Heart right ventricle (tissue), 16 donors: Measurements from ENCODE around the gene CATSPERB. TPM values are rescaled to one million over a fixed set of nuclear protein-coding genes. Genes with fewer than 3 reads are reported as not detected.
"Not testable (repeated sequence)": the region's sequence is repeated elsewhere in the genome, so short reads cannot be mapped to it uniquely, and the experiment has no call there.

Source experiments
- ATAC-seq, 8 donors: fragments of 200-7000 bp; cut with Tn5 transposase; one replicate each; pipeline ENCODE4 v1.9.1; 2020; ENCODE audit warnings: mild to moderate bottlenecking in 8 of 8, moderate library complexity in 8 of 8, moderate number of reproducible peaks in 1 of 8
- DNase-seq, 2 donors: peaks; one replicate each; pipeline ENCODE4 v3.0.0-alpha.2; 2020
- H3K27ac ChIP-seq, 10 donors: fragments of 200-600 bp; sonication (generic) in 2 of 10; one replicate each; pipeline versions ENCODE4 v1.5.0 to v1.8.0; 2020 to 2022; ENCODE audit warnings: mild to moderate bottlenecking in 3 of 10
- H3K27me3 ChIP-seq, 7 donors: fragments of 200-600 bp; one replicate each; pipeline ENCODE4 v1.8.0; 2021 to 2022; ENCODE audit warnings: mild to moderate bottlenecking in 2 of 7
- H3K36me3 ChIP-seq, 9 donors: fragments of 200-600 bp; sonication (generic) in 1 of 9; one replicate each; pipeline versions ENCODE4 v1.5.0 to v1.8.0; 2020 to 2022; ENCODE audit warnings: mild to moderate bottlenecking in 2 of 9
- H3K4me1 ChIP-seq, 9 donors: fragments of 200-600 bp; sonication (generic) in 1 of 9; one replicate each; pipeline versions ENCODE4 v1.5.0 to v1.8.0; 2020 to 2022; ENCODE audit warnings: mild to moderate bottlenecking in 4 of 9
- H3K4me3 ChIP-seq, 10 donors: fragments of 200-600 bp; sonication (generic) in 2 of 10; one replicate each; pipeline versions ENCODE4 v1.5.0 to v1.8.0; 2020 to 2022; ENCODE audit warnings: mild to moderate bottlenecking in 7 of 10, moderate library complexity in 2 of 10
- H3K9me3 ChIP-seq, 11 donors: fragments of 200-600 bp in 10 of 11; sonication (generic) in 2 of 11; one replicate each; pipeline versions ENCODE4 v1.5.0 to v1.8.0; 2013 to 2022; ENCODE audit warnings: mild to moderate bottlenecking in 2 of 11, control low read depth in 1 of 11, moderate library complexity in 1 of 11
- WGBS, 2 donors: extraction: QIAGEN DNeasy Blood & Tissue Kit; methylation state at CpG; one replicate each; pipeline ENCODE4 v1.1.7; 2013; ENCODE audit warnings: inconsistent platforms in 1 of 2; 5-methylcytosine and 5-hydroxymethylcytosine counted together
- intact Hi-C, 10 donors: fragments of 100-400 bp; cut with DNase I; formaldehyde crosslinking; loops; one replicate each; pipeline versions ENCODE4 v1.11.1 to v1.14.2; 2022
- polyA plus RNA-seq, 2 donors: library from polyadenylated mRNA; stranded (reverse); fragments of 200-250 nt; gene quantifications; one replicate each; pipeline ENCODE4 v1.2.3, GENCODE V29; 2013
- total RNA-seq, 10 donors: library from RNA; stranded (reverse); fragmentation: NEBNext Ultra II Directional in 3 of 10; extraction: Animal tissue kit (Norgen Biotek cat#: 25700) in 3 of 10; gene quantifications; one replicate each; pipeline versions ENCODE4 v1.2.1 to v1.2.4, GENCODE V29; 2021 to 2023
- TF ChIP-seq, protein P1 (sequence below), 9 donors: fragments of 200-600 bp; sonication (generic) in 2 of 9; IDR thresholded peaks; one replicate each; pipeline versions ENCODE4 v1.5.0 to v1.8.0; 2021 to 2022; ENCODE audit warnings: antibody characterized with exemption in 9 of 9, mild to moderate bottlenecking in 5 of 9, moderate library complexity in 1 of 9
- donor health status: Arrhythmogenic right ventricular cardiomyopathy.
- donor health status: ischemic (EF 13 %, LVEDD 7.1; RV severe dilation, severe dysfunction).
- donor health status: healthy with polysubstance abuse.
- donor health status: DM: no; HTN: yes; CAD: no.
- donor health status: DM: no; HTN: no; CAD: no.
- donor health status: ischemic (EF 25% LVEDD 6.9; RV normal size, moderate dysfunction).
- donor health status: ischemic (EF 25% LVEDD 5.7; RV mildly dilated, moderate dysfunction).
- donor health status: healthy.
- donor health status: DM: yes; HTN: yes; CAD: no.
- donor health status: Ischemic cardiomyopathy.
- donor health status: ischemic (EF 35%, LVEDD 5.7; RV mildly dilated, moderate dysfunction).
- donor health status: nonischemic (EF 11% LVEDD 7.7; RV severe dilation, severe dysfunction).
- donor health status: DM: yes; HTN: yes; CAD: no.
- donor health status: PGD.
- donor health status: ischemic (EF 29% LVEDD 5.4; RV normal size, mild dysfunction).
- donor health status: nonischemic (EF 23%, LVEDD 6.1; RV moderate dilation, normal function).

Gene CATSPERB
- total and polyA plus RNA-seq, 12 donors, result 0.10 to 1.5 (median 0.57) TPM; not detected in 1

DNA sequence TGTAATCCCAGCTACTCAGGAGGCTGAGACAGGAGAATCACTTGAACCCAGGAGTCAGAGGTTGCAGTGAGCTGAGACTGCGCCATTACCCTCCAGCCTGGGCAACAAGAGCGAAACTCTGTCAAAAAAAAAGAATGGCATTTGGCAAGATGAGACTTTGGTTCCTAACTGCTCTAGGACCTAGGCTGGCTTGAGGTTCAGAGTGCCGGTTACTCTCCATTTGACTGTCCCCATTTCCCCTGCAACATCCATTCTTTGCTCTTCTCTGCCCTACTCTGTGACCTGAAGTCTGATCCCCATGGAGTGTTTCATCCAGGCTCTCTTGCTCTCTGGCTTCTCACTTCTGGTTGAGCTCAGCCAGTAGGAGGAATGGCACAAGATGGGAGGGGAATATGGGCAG, 195.6 kb downstream of the CATSPERB start:
- no peaks in the 10 kb centered on the region for H3K36me3 ChIP-seq
- intact Hi-C loops, result no loop called here
- TF ChIP-seq, protein P1, sequence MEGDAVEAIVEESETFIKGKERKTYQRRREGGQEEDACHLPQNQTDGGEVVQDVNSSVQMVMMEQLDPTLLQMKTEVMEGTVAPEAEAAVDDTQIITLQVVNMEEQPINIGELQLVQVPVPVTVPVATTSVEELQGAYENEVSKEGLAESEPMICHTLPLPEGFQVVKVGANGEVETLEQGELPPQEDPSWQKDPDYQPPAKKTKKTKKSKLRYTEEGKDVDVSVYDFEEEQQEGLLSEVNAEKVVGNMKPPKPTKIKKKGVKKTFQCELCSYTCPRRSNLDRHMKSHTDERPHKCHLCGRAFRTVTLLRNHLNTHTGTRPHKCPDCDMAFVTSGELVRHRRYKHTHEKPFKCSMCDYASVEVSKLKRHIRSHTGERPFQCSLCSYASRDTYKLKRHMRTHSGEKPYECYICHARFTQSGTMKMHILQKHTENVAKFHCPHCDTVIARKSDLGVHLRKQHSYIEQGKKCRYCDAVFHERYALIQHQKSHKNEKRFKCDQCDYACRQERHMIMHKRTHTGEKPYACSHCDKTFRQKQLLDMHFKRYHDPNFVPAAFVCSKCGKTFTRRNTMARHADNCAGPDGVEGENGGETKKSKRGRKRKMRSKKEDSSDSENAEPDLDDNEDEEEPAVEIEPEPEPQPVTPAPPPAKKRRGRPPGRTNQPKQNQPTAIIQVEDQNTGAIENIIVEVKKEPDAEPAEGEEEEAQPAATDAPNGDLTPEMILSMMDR (IDR thresholded peaks at IDR 0.05), result no peak
- H3K27ac ChIP-seq, result no peak overlapping the region
- peaks cover 0 to 4% (median 0%) of the 10 kb centered on the region in 11 donors for H3K9me3 ChIP-seq
- no peak overlapping the region for H3K4me3 ChIP-seq
- H3K4me1 ChIP-seq, result no peaks in the 10 kb centered on the region
- ATAC-seq, result no peak
- DNase-seq, result no peak
- WGBS, 2 donors, result 92 to 93% methylated on average over 3 of the region's 3 CpGs
- peaks cover 0 to 31% (median 12%) of the 10 kb centered on the region in 7 donors for H3K27me3 ChIP-seq

DNA sequence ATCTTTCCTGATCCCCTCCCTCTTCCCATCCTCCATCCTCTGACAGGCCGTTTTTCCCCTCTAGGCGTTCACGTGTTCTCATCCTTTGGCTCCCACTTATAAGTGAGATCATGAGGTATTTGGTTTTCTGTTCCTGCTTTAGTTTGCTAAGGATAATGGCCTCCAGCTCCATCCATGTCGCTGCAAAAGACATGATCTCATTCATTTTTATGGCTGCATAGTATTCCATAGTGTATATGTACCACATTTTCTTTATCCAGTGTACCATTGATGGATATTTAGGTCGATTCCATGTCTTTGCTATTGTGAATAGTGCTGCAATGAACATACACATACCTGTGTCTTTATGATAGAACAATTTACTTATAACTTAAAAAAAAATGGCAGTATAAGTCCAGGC, 197.8 kb downstream of the CATSPERB start:
- ATAC-seq, intact Hi-C loops, H3K36me3 ChIP-seq, H3K4me3 ChIP-seq, H3K9me3 ChIP-seq, DNase-seq, H3K27ac ChIP-seq, H3K4me1 ChIP-seq: not testable (repeated sequence)
- WGBS, 2 donors, result 77% methylated on average over 5 of the region's 5 CpGs
- H3K27me3 ChIP-seq, result peaks cover 0 to 31% (median 17%) of the 10 kb centered on the region in 7 donors

DNA sequence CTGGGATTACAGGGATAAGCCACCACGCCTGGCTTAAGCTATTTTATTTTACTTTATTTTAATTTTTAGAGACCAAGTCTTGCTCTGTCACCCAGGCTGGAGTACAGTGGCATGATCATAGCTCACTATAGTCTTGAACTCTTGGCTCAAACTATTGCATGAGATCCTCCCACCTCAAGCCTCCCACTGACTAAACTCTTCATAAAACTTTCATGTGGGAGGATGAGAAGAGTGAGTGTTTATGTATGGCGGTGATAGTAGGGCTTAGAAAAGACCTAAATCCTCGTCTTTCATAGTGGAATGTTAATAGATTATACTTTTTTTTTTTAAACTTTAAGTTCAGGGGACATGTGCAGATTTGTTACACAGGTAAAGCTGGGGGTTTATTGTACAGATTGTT, 198.3 kb downstream of the CATSPERB start:
- TF ChIP-seq, protein P1 (IDR thresholded peaks at IDR 0.05), result no peak
- no peak overlapping the region for H3K27ac ChIP-seq
- H3K4me1 ChIP-seq, result no peaks in the 10 kb centered on the region
- no peaks in the 10 kb centered on the region for H3K9me3 ChIP-seq
- peaks cover 0 to 31% (median 17%) of the 10 kb centered on the region in 7 donors for H3K27me3 ChIP-seq
- 65 to 71% methylated on average over 3 of the region's 3 CpGs for WGBS, 2 donors
- DNase-seq (no peak), ATAC-seq (no peak)
- intact Hi-C loops, result no loop called here
- no peak overlapping the region for H3K4me3 ChIP-seq
- H3K36me3 ChIP-seq, result no peaks in the 10 kb centered on the region

Other genes starting within 250 kb of the CATSPERB start
- gene PPP4R3A, start 221.8 kb downstream of the CATSPERB start, total RNA-seq, result 10 to 100 TPM; 34.1 to 60.6 (median 41.8) TPM
- 10 to 100 TPM; 32.2 to 40.2 TPM for gene PPP4R3A, start 221.8 kb downstream of the CATSPERB start, polyA plus RNA-seq
- 10 to 100 TPM in 1 of 10 donors, 1 to 10 TPM in 9; 1.8 to 12.4 (median 3.8) TPM for gene TC2N, start 135.4 kb upstream of the CATSPERB start, total RNA-seq
- gene TC2N, start 135.4 kb upstream of the CATSPERB start, polyA plus RNA-seq, result 1 to 10 TPM; 1.8 to 5.0 TPM
- gene FBLN5, start 215.6 kb upstream of the CATSPERB start, total RNA-seq, result 10 to 100 TPM; 25.3 to 91.5 (median 36.6) TPM
- gene FBLN5, start 215.6 kb upstream of the CATSPERB start, polyA plus RNA-seq, result 10 to 100 TPM; 46.5 to 65.9 TPM